A673 (cell line): ENCODE results near the gene NPHP4.

Experiments
- EZH2 ChIP-seq: fragments of 200-600 bp; sonication (generic); IDR thresholded peaks from 2 replicates; pipeline ENCODE4 v1.6.1; 2017; ENCODE audit warnings: borderline replicate concordance, low read depth, mild to moderate bottlenecking, mixed read lengths, antibody characterized with exemption, low read length; ENCODE audit not compliant: poor library complexity, severe bottlenecking
- TF ChIP-seq, protein P1 (sequence below): fragments of 300-800, 200-600 bp; sonication (generic); conservative IDR thresholded peaks from 2 replicates; pipeline ENCODE4 v1.5.1; 2017; ENCODE audit warnings: low read depth, mild to moderate bottlenecking, antibody characterized with exemption, low read length, moderate library complexity, mixed read lengths

DNA sequence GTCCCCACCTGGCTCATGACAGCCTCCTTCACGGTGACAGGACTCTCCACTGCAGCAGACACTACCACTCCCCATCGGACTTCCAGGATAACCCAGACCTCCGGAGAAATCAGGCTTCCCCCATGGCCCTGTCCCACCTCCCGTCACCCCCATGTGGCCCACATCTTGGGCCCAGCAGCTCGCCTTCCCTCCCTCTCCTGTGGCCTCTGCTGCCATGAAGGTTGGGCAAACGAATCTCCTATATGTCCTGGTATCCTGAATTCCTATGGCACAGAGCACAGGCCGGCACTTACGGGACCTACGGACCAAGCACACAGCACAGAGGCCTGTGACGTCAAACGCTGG, 82.0 kb downstream of the NPHP4 start:
- TF ChIP-seq, protein P1, sequence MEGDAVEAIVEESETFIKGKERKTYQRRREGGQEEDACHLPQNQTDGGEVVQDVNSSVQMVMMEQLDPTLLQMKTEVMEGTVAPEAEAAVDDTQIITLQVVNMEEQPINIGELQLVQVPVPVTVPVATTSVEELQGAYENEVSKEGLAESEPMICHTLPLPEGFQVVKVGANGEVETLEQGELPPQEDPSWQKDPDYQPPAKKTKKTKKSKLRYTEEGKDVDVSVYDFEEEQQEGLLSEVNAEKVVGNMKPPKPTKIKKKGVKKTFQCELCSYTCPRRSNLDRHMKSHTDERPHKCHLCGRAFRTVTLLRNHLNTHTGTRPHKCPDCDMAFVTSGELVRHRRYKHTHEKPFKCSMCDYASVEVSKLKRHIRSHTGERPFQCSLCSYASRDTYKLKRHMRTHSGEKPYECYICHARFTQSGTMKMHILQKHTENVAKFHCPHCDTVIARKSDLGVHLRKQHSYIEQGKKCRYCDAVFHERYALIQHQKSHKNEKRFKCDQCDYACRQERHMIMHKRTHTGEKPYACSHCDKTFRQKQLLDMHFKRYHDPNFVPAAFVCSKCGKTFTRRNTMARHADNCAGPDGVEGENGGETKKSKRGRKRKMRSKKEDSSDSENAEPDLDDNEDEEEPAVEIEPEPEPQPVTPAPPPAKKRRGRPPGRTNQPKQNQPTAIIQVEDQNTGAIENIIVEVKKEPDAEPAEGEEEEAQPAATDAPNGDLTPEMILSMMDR, result no peak
- TF ChIP-seq EZH2, result no peak
